ENCODE results near the gene SAMD3. TPM values are rescaled to one million over a fixed set of nuclear protein-coding genes. Genes with fewer than 3 reads are reported as not detected.

SAMD3 gene
- total and polyA plus RNA-seq, 2 of the 4 experiments (the other 2 are of a cell fraction): 3.0 to 3.9 TPM

DNA sequence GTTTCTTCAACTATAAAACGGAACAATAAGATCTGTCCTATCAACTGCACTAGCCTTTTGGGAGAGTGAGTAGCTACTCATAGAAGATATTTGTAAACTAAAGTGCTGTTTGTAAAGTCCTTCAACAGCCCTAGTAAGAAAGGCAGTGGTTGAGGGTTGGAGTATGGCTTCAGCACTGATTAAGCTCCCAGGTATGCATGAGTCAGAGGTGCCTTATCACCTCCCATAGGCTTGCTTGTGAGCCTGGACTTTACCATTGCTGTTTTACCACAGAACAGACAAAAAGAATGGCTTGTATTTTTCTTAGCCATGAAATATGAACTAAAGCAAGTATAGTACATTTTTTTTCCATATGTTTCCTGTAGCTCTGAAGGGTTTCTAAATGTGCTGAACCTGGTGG lies 44.1 kb downstream of the SAMD3 start:
- TF ChIP-seq MAFK (IDR thresholded peaks at IDR 0.05; ENCODE audit: low read depth, low read length) (no peak), POLR2A (IDR thresholded peaks at IDR 0.05; ENCODE audit: low read depth, low read length) (no peak), FOS (IDR thresholded peaks at IDR 0.05; ENCODE audit: low read depth, low read length) (peak; percentile 87), SMC3 (IDR thresholded peaks at IDR 0.05; ENCODE audit: low read depth, low read length) (no peak), CHD1 (IDR thresholded peaks at IDR 0.05; ENCODE audit: low read depth, low read length) (no peak)
- TF ChIP-seq, protein P1, sequence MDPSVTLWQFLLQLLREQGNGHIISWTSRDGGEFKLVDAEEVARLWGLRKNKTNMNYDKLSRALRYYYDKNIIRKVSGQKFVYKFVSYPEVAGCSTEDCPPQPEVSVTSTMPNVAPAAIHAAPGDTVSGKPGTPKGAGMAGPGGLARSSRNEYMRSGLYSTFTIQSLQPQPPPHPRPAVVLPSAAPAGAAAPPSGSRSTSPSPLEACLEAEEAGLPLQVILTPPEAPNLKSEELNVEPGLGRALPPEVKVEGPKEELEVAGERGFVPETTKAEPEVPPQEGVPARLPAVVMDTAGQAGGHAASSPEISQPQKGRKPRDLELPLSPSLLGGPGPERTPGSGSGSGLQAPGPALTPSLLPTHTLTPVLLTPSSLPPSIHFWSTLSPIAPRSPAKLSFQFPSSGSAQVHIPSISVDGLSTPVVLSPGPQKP (IDR thresholded peaks at IDR 0.05; ENCODE audit: borderline replicate concordance, low read depth, low read length): no peak
- TF ChIP-seq, protein P2, sequence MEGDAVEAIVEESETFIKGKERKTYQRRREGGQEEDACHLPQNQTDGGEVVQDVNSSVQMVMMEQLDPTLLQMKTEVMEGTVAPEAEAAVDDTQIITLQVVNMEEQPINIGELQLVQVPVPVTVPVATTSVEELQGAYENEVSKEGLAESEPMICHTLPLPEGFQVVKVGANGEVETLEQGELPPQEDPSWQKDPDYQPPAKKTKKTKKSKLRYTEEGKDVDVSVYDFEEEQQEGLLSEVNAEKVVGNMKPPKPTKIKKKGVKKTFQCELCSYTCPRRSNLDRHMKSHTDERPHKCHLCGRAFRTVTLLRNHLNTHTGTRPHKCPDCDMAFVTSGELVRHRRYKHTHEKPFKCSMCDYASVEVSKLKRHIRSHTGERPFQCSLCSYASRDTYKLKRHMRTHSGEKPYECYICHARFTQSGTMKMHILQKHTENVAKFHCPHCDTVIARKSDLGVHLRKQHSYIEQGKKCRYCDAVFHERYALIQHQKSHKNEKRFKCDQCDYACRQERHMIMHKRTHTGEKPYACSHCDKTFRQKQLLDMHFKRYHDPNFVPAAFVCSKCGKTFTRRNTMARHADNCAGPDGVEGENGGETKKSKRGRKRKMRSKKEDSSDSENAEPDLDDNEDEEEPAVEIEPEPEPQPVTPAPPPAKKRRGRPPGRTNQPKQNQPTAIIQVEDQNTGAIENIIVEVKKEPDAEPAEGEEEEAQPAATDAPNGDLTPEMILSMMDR (conservative IDR thresholded peaks at IDR 0.05; ENCODE audit: low read depth, low read length): no peak
- TF ChIP-seq, protein P3, sequence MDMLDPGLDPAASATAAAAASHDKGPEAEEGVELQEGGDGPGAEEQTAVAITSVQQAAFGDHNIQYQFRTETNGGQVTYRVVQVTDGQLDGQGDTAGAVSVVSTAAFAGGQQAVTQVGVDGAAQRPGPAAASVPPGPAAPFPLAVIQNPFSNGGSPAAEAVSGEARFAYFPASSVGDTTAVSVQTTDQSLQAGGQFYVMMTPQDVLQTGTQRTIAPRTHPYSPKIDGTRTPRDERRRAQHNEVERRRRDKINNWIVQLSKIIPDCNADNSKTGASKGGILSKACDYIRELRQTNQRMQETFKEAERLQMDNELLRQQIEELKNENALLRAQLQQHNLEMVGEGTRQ (IDR thresholded peaks at IDR 0.05; ENCODE audit: low read depth, low read length): no peak
- no peak overlapping the region for H3K4me2 ChIP-seq (ENCODE audit: low read depth, low read length)

More for the DNA sequence above, 44.1 kb downstream of the SAMD3 start:
- Histone ChIP-seq H3K27me3 (ENCODE audit: control insufficient read depth, insufficient read depth, low read length) (no peaks in the 10 kb centered on the region), H2BK20ac (ENCODE audit: low read depth, low read length) (0 out of 2 replicates have a peak overlapping the region, but pooled peaks have one; percentile 57), H3K18ac (ENCODE audit: low read depth, low read length) (no peak overlapping the region), H3K4me3 (ENCODE audit: insufficient read depth, low read depth, low read length) (no peak overlapping the region), H2BK5ac (ENCODE audit: low read depth, low read length, poor library complexity, severe bottlenecking) (peak overlapping the region; percentile 5), H2AFZ (replicated peaks; ENCODE audit: low read length, poor library complexity) (no peak overlapping the region), H3K4me1 (ENCODE audit: control insufficient read depth, insufficient read depth, low read length) (peaks cover 2% of the 10 kb centered on the region; the same call in 1 of the 2 replicates), H4K8ac (ENCODE audit: low read depth in 2 of 2, low read length in 2 of 2) (no peak overlapping the region), H3K36me3 (ENCODE audit: control insufficient read depth, insufficient read depth, low read length) (no peaks in the 10 kb centered on the region), H3K27ac (ENCODE audit: insufficient read depth, low read length) (no peak overlapping the region), H3K9me3 (ENCODE audit: control insufficient read depth, insufficient read depth, low read length) (no peaks in the 10 kb centered on the region), H4K5ac (ENCODE audit: low read depth, low read length) (no peak overlapping the region), H3K79me1 (ENCODE audit: low read depth in 1 of 2, low read length in 2 of 2) (no peaks in the 10 kb centered on the region), H3K14ac (replicated peaks; ENCODE audit: low read depth, low read length) (0 out of 2 replicates have a peak overlapping the region, but pooled peaks have one; percentile 24), H4K91ac (ENCODE audit: insufficient read depth, low read depth, low read length) (no peak overlapping the region), H2AK9ac (replicated peaks; ENCODE audit: low read depth, low read length, poor library complexity) (no peak overlapping the region), H2AK5ac (ENCODE audit: low read depth, low read length) (no peak overlapping the region), H3K9me1 (ENCODE audit: insufficient read depth, low read length) (no peaks in the 10 kb centered on the region), H3K23ac (ENCODE audit: low read depth, low read length) (no peak overlapping the region), H4K20me1 (ENCODE audit: insufficient read depth, low read length) (no peaks in the 10 kb centered on the region), H3K9ac (ENCODE audit: low read depth, low read length) (no peak overlapping the region), H3K56ac (ENCODE audit: extremely low read depth, insufficient read depth, low read length) (no peak overlapping the region), H2BK15ac (ENCODE audit: low read depth, low read length) (no peak overlapping the region), H3K4ac (ENCODE audit: low read depth, low read length) (no peak overlapping the region; the same call in 1 of the 2 replicates), H2BK120ac (ENCODE audit: low read depth, low read length) (no peak overlapping the region; the same call in 1 of the 2 replicates)
- in situ Hi-C loops (cut with MboI; ENCODE audit: low sequenced_read_pairs) (no loop called here), dilution Hi-C loops (cut with HindIII; ENCODE audit: low sequenced_read_pairs, unreplicated experiment) (no loop called here), intact Hi-C loops (cut with micrococcal nuclease) (no loop called here)
- POLR2A ChIA-PET (ENCODE audit: unreplicated experiment): no interaction called here
- DNase-seq (peak; percentile 97), ATAC-seq (ENCODE audit: low read depth) (peak; percentile 100)
- no TSS peak for BruUV-seq (replicated peaks)
- WGBS, 2 experiments (ENCODE audit: extremely low coverage in 2 of 2, insufficient read length in 1 of 2): no CpG with 5 or more reads among the region's 1 CpG
- CTCF ChIA-PET: no interaction called here
